ENCODE measurements around the gene MAP3K2.

Gene MAP3K2

GRCh38 chr2:127280693-127281092, 107.1 kb downstream of the MAP3K2 start:
- DNase-seq = no peak

DNA sequence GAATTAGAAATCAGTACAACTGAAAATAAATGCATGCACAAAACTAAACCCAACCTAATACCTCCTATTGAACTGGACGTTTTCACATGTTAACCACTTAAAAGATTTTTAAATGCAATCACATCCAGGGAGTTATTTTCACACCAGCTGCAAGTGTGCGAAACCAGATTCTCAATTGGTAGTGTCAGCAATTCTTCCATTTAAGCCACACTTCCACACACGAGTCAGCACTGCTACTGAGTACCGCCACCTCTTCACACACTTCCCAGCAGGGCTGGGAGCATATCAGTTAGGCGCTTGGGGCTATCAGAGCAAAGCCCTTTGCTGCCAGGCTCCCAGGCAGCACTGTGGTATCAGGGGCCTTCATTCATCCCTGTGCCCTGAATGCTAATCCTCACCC, 108.0 kb downstream of the MAP3K2 start:
- DNase-seq = no peak

DNA sequence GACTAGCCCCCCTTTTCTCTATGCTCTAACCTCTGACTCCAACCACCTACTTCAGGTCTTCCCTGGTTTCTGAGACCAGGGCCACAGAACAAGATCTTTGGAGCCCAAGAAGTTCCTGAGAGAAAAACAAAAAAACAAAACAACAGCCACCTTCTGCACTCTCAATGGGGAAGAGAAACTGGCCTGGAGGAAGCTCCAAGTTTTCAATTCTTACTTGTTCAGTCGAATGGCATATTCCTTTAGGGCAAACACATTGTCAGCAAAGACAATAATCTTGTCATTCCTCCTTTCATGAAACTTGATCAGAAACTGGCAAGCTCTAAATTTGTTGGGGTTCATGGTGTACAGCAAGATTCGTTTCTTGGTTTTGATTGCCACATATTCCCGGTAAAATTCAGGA, 108.8 kb downstream of the MAP3K2 start:
- no peak for DNase-seq

DNA sequence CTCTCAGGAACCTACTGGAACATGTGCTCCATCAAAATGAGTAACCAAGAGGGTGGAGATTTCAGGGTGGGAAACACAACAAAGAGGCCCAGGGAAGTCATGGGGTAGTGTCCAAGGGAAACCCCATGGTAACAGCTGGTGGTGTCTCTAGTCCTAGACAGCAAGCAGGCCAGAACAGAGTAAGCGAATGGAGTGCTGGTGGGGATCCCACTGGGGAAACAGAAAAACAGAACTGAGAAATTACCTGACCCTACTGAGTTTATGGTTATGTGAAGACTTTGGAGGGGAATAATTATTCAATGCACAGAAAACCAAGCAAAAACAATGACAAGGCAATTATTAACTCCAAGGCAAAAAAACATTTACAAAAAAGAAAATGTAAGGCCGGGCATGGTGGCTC, 110.7 kb downstream of the MAP3K2 start:
- no peak for DNase-seq

GRCh38 chr2:127275789-127276188, 112.0 kb downstream of the MAP3K2 start:
- DNase-seq = no peak

- no peak for DNase-seq
These were observed 112.4 kb downstream of the MAP3K2 start for GRCh38 chr2:127275356-127275755.

DNA sequence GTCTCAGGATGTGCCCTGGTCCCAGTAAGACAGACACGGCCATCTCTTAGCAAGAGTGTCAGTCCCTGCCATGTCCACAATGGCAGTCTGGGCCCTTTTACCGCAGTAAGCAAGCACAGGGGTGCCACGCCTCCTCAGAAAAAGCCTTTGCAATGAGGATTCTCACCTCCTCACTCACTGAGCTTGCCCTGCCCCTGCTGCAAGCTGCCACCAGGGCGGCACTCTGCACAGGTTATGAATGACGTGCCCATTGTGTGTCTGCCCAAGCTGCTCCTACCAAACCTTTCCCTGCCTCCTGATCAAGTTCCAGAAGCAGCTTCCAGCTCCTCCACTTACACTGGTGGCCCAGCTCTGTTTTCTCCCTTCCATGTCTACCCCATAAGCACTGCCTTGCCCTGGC, 117.1 kb downstream of the MAP3K2 start:
- no peak for DNase-seq

GRCh38 chr2:127261804-127262406, 125.9 kb downstream of the MAP3K2 start:
- DNase-seq = no peak

DNA sequence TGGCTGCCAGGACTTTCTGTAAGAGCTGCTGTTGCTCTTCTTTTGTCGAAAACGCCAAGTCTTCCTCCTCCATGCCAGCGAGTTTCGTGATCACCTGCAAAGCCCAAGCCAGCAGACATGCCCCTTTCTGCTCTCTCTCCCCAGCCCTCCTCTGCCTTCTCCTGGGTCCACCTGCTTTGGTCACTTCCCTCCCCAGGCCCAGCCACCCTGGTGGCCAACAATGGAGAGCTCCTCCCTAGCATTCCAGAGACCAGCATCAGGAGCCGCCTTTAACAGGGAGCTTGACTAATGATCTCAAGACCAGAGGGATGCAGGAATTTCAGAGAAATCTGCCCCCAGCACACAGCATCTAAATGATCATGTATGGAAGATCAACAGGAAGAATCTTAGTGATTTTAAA, 128.4 kb downstream of the MAP3K2 start:
- DNase-seq = no peak

DNA sequence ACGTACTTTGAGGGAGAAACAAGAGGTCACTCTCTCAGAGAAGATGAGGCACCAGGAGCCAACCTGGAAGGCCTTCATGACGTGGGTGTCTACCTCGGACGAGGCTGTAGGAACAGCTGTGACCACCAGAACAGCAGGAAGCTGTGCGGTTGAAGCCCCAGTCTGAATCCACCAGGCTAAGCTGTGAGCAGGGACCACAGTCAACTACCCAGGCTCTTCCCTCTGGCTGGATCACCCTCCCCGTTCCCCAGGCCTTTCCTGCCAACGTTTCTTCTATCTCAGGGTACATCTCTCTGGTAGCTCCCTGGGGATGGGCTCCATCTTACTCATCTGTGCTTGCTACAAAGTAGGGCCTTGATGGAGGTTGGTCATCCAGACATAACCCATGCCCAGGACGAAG, 130.9 kb downstream of the MAP3K2 start:
- DNase-seq = no peak

DNA sequence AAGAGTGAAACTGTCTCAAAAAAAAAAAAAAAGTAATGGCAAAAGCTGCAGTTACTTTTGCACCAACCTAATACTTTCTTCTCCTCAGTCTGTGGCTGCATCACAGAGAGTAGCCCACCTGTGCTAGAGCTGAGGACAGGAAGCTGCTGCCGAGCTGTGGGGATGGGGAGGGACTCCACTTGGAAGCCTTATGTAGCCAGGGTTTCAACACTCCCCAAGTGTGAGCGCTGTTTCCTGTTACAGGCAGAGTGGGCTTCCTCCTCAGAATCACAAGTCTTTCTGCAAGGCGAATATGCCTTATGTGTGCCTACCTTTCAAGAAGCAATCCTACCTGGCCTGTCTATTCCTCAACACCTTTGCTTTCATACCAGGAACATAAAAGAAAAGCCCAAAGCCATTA, 131.4 kb downstream of the MAP3K2 start:
- no peak for DNase-seq

- DNase-seq = no peak
These were observed 132.1 kb downstream of the MAP3K2 start for GRCh38 chr2:127255721-127256120.

DNA sequence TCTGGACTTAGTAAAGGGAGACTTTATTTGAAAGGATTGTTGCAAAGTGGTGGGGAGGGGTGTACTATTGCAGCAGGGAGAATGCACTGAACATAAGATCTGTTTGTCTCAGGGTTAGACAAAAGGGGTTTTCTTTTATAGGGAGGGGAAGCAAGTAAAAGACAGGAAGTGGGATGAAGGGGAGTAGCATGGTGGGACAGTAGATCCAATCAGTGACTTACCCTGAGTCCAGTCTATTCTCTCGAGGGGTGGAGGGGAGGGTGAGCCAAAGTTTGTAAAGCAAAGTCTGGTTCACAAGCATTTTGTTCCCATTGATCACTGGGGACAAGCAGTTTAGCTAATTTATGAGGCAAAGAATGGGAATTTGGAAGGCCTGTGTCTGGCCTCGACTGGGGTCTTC, 132.6 kb downstream of the MAP3K2 start:
- no peak for DNase-seq

DNA sequence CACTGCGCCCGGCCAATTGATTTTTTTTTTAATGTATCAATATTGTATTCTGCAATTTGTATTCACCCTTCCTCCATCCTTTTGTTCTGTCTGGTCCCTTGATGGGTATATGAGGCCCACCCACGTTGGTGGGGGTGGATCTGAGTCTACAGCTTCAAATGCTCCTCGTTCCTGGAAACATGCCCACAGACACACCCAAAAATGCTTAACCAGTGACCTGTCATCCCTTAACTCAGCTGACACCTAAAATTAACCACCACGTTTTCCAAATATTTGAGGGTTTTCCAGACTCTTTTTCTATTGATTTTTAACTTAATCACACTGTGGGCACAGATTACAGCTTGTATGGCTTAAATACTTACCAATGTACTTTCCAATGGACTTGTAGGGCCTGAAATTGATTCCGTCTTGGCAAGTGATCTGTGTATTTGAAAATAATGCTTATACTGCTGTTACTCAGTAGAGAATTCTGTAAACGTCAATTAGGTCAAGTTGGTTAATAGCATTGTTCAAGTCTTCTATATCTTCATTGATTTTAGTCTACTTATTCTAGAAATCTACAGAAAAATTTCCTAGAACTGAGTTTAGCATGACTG, 133.3 kb downstream of the MAP3K2 start:
- no peak for DNase-seq

All from CD4-positive, alpha-beta T cell treated with Interleukin-17A for 4 hours (primary cell).